HepG2 (cell line): ENCODE measurements around the gene LTK. TPM values are rescaled to one million over a fixed set of nuclear protein-coding genes. Genes with fewer than 3 reads are reported as not detected.

Experiments used
- ATAC-seq: fragments of 200-7000 bp; cut with Tn5 transposase; 3 replicates; pipeline ENCODE4 v1.9.1; 2020; ENCODE audit warnings: mild to moderate bottlenecking, moderate library complexity
- BruUV-seq: library from RNA; stranded (reverse); fragments of 400-500 nt; replicated peaks from 2 replicates; lab custom pipeline; 2021; lab: Mats Ljungman, UMichigan
- CTCF ChIA-PET: fragments of 300-600 bp; formaldehyde crosslinking; extraction: SDS; loops from one replicate; lab custom pipeline; 2021; ENCODE audit warnings: low total read pairs, inconsistent platforms, low intra/inter-chr PET ratio; lab: Yijun Ruan, JAX
- POLR2A ChIA-PET: fragments of 350-600 bp; sonication (Branson Sonifier 250); formaldehyde crosslinking; loops from one replicate; lab custom pipeline; 2020; ENCODE audit warnings: antibody characterized with exemption, inconsistent platforms; lab: Yijun Ruan, JAX
- DNase-seq: peaks from one replicate; pipeline ENCODE4 v3.0.0-alpha.2; 2015; ENCODE audit warnings: low spot score
- FAIRE-seq: peaks from 3 replicates; lab custom pipeline; 2011; peaks lifted over from hg19 to GRCh38; lab: Jason Lieb, UNC
- H2AFZ ChIP-seq: one replicate; pipeline ENCODE4 v1.6.1; 2011; ENCODE audit warnings: low read length, inconsistent platforms
- H3K27ac ChIP-seq: fragments of 300-600 bp; 3 replicates; pipeline ENCODE4 v1.8.0; 2011; ENCODE audit warnings: mixed run types, mild to moderate bottlenecking, mixed read lengths, low read length, inconsistent platforms; ENCODE audit not compliant: insufficient read depth; ENCODE audit errors: extremely low read length
- H3K27me3 ChIP-seq, 2 experiments: fragments of 200-600 bp in 1 of 2; 2 replicates in 1 of 2; 3 replicates in 1 of 2; pipeline versions ENCODE4 v1.6.0 to v1.8.0; 2011; ENCODE audit warnings: low read length in 2 of 2, mild to moderate bottlenecking in 2 of 2, moderate library complexity in 2 of 2, inconsistent platforms in 1 of 2; ENCODE audit not compliant: insufficient read depth in 2 of 2, control insufficient read depth in 1 of 2
- H3K36me3 ChIP-seq, 2 experiments: fragments of 200-600 bp in 1 of 2; replicated peaks in 1 of 2; 2 replicates in 1 of 2; 3 replicates in 1 of 2; pipeline versions ENCODE4 v1.5.1 to v1.8.0; 2011; ENCODE audit warnings: low read length in 2 of 2, inconsistent platforms in 1 of 2; ENCODE audit not compliant: insufficient read depth in 2 of 2, control insufficient read depth in 1 of 2
- H3K4me1 ChIP-seq: 2 replicates; pipeline ENCODE4 v1.5.1; 2012; ENCODE audit warnings: low read length, inconsistent platforms; ENCODE audit not compliant: insufficient read depth
- H3K4me2 ChIP-seq: 2 replicates; pipeline ENCODE4 v1.6.0; 2011; ENCODE audit warnings: low read depth, low read length, inconsistent platforms
- H3K4me3 ChIP-seq, 3 experiments: fragments of 200-600 bp in 1 of 3; sonication (generic), shearing (Covaris generic) in 1 of 3; replicated peaks in 1 of 3; 2 replicates each; pipeline ENCODE4 v1.5.1; 2011 to 2016; ENCODE audit warnings: low read length in 3 of 3, inconsistent platforms in 2 of 3, low read depth in 2 of 3, mild to moderate bottlenecking in 2 of 3, control low read depth in 1 of 3, mixed read lengths in 1 of 3; ENCODE audit not compliant: insufficient read depth in 1 of 3
- H3K79me2 ChIP-seq: one replicate; pipeline ENCODE4 v1.6.1; 2011; ENCODE audit warnings: low read length, inconsistent platforms; ENCODE audit not compliant: insufficient read depth
- H3K9ac ChIP-seq: 2 replicates; pipeline ENCODE4 v1.6.0; 2011; ENCODE audit warnings: mild to moderate bottlenecking, low read depth, low read length, inconsistent platforms; ENCODE audit not compliant: insufficient read depth
- H3K9me3 ChIP-seq: 2 replicates; pipeline ENCODE4 v1.5.1; 2012; ENCODE audit warnings: mild to moderate bottlenecking, low read length
- H4K20me1 ChIP-seq: 2 replicates; pipeline ENCODE4 v1.6.0; 2011; ENCODE audit warnings: inconsistent platforms, mild to moderate bottlenecking, low read length, moderate library complexity; ENCODE audit not compliant: insufficient read depth
- FOSL2 ChIP-seq: sonication (generic); formaldehyde crosslinking; IDR thresholded peaks from 2 replicates; pipeline ENCODE4 v1.4.0; 2020; ENCODE audit warnings: missing genetic modification reagents
- GPN1 ChIP-seq: sonication (generic); formaldehyde crosslinking; IDR thresholded peaks from 2 replicates; pipeline ENCODE4 v1.5.1; 2020; ENCODE audit warnings: missing genetic modification reagents, borderline replicate concordance
- GTF3A ChIP-seq: sonication (generic); formaldehyde crosslinking; conservative IDR thresholded peaks from 2 replicates; pipeline ENCODE4 v1.4.0; 2020; ENCODE audit warnings: mild to moderate bottlenecking, missing genetic modification reagents
- KDM5B ChIP-seq: sonication (generic); formaldehyde crosslinking; IDR thresholded peaks from 2 replicates; pipeline ENCODE4 v1.4.0; 2020; ENCODE audit warnings: missing genetic modification reagents, mild to moderate bottlenecking, borderline replicate concordance
- MAF1 ChIP-seq: sonication (generic); formaldehyde crosslinking; IDR thresholded peaks from 2 replicates; pipeline ENCODE4 v1.5.0; 2020; ENCODE audit warnings: missing genetic modification reagents, borderline replicate concordance
- MED8 ChIP-seq: sonication (generic); formaldehyde crosslinking; IDR thresholded peaks from 2 replicates; pipeline ENCODE4 v1.8.1; 2023; ENCODE audit warnings: mild to moderate bottlenecking, missing genetic modification reagents; ENCODE audit not compliant: insufficient replicate concordance
- NONO ChIP-seq, 2 experiments: fragments of 450-650 bp in 1 of 2; sonication (generic) in 1 of 2; formaldehyde crosslinking in 1 of 2; IDR thresholded peaks in 1 of 2; conservative IDR thresholded peaks in 1 of 2; 2 replicates each; pipeline versions ENCODE4 v1.6.1 to v1.8.0; 2017 to 2022; ENCODE audit warnings: mild to moderate bottlenecking in 1 of 2, missing genetic modification reagents in 1 of 2, moderate library complexity in 1 of 2
- PCBP2 ChIP-seq: fragments of 200-400 bp; formaldehyde crosslinking; optimal IDR thresholded peaks from 2 replicates; pipeline ENCODE3; 2018; ENCODE audit warnings: low read length, low read depth; ENCODE audit not compliant: poor library complexity, severe bottlenecking
- PHF20 ChIP-seq: sonication (generic); formaldehyde crosslinking; IDR thresholded peaks from 2 replicates; pipeline ENCODE4 v1.5.0; 2020; ENCODE audit warnings: mild to moderate bottlenecking, missing genetic modification reagents
- ZNF329 ChIP-seq: sonication (generic); formaldehyde crosslinking; IDR thresholded peaks from 2 replicates; pipeline ENCODE4 v1.9.0; 2021; ENCODE audit warnings: low read depth, mild to moderate bottlenecking, missing genetic modification reagents
- ZNF331 ChIP-seq: sonication (generic); formaldehyde crosslinking; IDR thresholded peaks from 2 replicates; pipeline ENCODE4 v1.4.0; 2020; ENCODE audit warnings: missing genetic modification reagents
- ZNF552 ChIP-seq: sonication (generic); formaldehyde crosslinking; IDR thresholded peaks from 2 replicates; pipeline ENCODE4 v1.9.0; 2022; ENCODE audit warnings: missing genetic modification reagents, mild to moderate bottlenecking, borderline replicate concordance
- ZNF615 ChIP-seq: sonication (generic); formaldehyde crosslinking; IDR thresholded peaks from 2 replicates; pipeline ENCODE4 v1.5.0; 2020; ENCODE audit warnings: mild to moderate bottlenecking, missing genetic modification reagents, borderline replicate concordance
- ZNF782 ChIP-seq: sonication (generic); formaldehyde crosslinking; IDR thresholded peaks from 2 replicates; pipeline ENCODE4 v1.4.0; 2020; ENCODE audit warnings: missing genetic modification reagents, mild to moderate bottlenecking, borderline replicate concordance
- ZNF878 ChIP-seq: sonication (generic); formaldehyde crosslinking; IDR thresholded peaks from 2 replicates; pipeline ENCODE4 v1.8.1; 2023; ENCODE audit warnings: mild to moderate bottlenecking, missing genetic modification reagents, moderate library complexity
- WGBS: methylation state at CpG from one replicate; pipeline ENCODE4 v1.1.6; 2017; ENCODE audit warnings: low lambda C conversion rate; 5-methylcytosine and 5-hydroxymethylcytosine counted together
- in situ Hi-C: cut with HindIII; loops from 2 replicates; pipeline ENCODE4 v1.10.0; 2017; ENCODE audit warnings: low pct_unique_long_range_greater_than_20kb; ENCODE audit not compliant: extremely low pct_ligation_motif_present
- intact Hi-C: fragments of 100-400 bp; cut with micrococcal nuclease; formaldehyde crosslinking; loops from one replicate; pipeline ENCODE4 v1.10.0; 2022; ENCODE audit not compliant: unreplicated experiment
- polyA plus RNA-seq, 8 experiments: library from polyadenylated mRNA; depleted of rRNA in 3 of 8; stranded (reverse) in 7 of 8; unstranded in 1 of 8; fragments of >200 nt; fragmentation: Illumina TruSeq in 4 of 8; extraction: Trizol in 4 of 8; gene quantifications; 2 replicates each; pipeline versions ENCODE4 v1.2.1 to v1.2.3, GENCODE V29; 2011 to 2016; ENCODE audit warnings: low read depth in 4 of 8, missing spikeins in 1 of 8, mixed read lengths in 1 of 8; ENCODE audit not compliant: insufficient read depth in 1 of 8
- total RNA-seq, 5 experiments: library from RNA; depleted of rRNA; stranded (reverse); fragments of >200 nt; fragmentation: Illumina TruSeq; extraction: Trizol; gene quantifications; 2 replicates each; pipeline ENCODE4 v1.2.3, GENCODE V29; 2016; ENCODE audit warnings: low read depth in 1 of 5
- TF ChIP-seq, protein P1 (sequence below): sonication (generic); formaldehyde crosslinking; IDR thresholded peaks from 2 replicates; pipeline ENCODE4 v1.5.1; 2020; ENCODE audit warnings: missing genetic modification reagents, mild to moderate bottlenecking, borderline replicate concordance
- TF ChIP-seq, protein P2 (sequence below): sonication (generic); formaldehyde crosslinking; IDR thresholded peaks from 2 replicates; pipeline ENCODE4 v1.8.0; 2022; ENCODE audit warnings: low read depth, missing genetic modification reagents

LTK gene
- total and polyA plus RNA-seq, 2 of the 13 experiments (the other 11 are each of a cell fraction or from before 2014, with no cell fraction given): 0.01 TPM; not detected in 1

DNA sequence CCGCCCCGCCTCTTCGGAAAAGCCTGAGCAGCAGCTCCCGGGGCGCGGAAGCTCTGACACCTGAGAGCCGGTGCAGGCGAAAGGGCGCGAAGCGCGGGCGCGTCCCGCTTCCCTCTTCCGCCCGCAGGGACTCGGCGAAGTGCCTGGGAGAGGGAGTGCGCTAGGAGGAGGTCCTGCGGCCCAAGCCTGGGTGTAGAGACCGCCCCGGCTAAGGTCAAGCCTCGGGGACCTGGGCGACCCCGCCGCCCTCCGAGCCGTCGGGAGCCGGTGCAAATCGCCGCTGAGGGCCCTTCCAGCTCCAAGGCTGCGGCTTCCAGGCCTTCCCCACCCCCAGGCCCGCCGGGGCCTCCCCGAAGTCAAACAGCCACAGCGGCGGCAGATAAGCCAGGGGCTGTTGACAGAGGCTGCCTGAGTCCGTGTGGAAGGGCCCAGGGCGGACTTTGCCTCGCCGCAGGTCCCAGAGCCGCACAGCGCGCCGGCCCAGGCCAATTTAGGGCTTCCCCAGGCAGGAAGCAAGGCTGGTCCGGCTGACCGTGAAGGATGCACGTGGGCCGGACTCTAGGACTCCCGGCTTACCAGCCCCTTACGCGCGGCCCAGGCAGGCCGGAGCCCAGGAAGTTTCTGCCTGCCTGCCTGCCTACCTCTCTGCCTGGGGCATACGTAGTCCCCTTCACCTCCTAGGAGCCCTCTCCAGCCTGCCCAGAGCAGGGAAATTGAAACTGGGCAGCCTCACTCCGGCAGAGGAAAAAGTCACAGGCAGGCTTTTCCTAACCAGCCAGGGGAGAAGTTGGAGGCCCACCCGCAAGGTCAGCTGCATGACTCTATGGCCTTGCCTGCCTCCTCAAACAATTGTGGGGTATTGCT lies 17.7 kb downstream of the LTK start:
- Histone ChIP-seq H3K4me3 (peak overlapping the region; percentile 78 to 85 (median 83)), H3K79me2 (peaks cover 49% of the 10 kb centered on the region), H3K27ac (peak overlapping the region; percentile 97), H3K4me1 (peaks cover 31% of the 10 kb centered on the region), H3K9me3 (no peaks in the 10 kb centered on the region), H3K27me3 (no peaks in the 10 kb centered on the region), H2AFZ (no peak overlapping the region), H4K20me1 (no peaks in the 10 kb centered on the region), H3K36me3 (peaks cover 2 to 4% of the 10 kb centered on the region in 2 experiments; a peak in 2 of 5 replicates), H3K4me2 (peak overlapping the region; percentile 94), H3K9ac (peak overlapping the region; percentile 86)
- DNase-seq (peak; percentile 83), ATAC-seq (peak; percentile 81), FAIRE-seq (peak; percentile 46)
- WGBS: 2% methylated on average over 13 of the region's 59 CpGs
- no TSS peak for BruUV-seq
- intact Hi-C loops (loop anchor here (1.0 kb wide), 1 partner anchor 47 kb away; no protein-coding TSS in a partner anchor), in situ Hi-C loops (no loop called here)
- ChIA-PET POLR2A (interaction anchor here (0.6 to 1.8 kb wide), 6 partner anchors 12 to 126 kb away, joined by 3 to 12 read pairs (median 6); partner anchors contain the start of gene RPAP1), CTCF (no interaction called here)
- TF ChIP-seq KDM5B (peak; percentile 94; the same call in 1 of the 2 replicates), GPN1 (CRISPR knock-in tag) (no peak), PCBP2 (no peak), NONO (IDR thresholded peaks at IDR 0.05) (no peak), NONO (CRISPR knock-in tag; conservative IDR thresholded peaks at IDR 0.05) (peak; percentile 97), PHF20 (CRISPR knock-in tag) (peak; percentile 53; the same call in 1 of the 2 replicates), MED8 (CRISPR knock-in tag) (peak; percentile 75), ZNF329 (CRISPR knock-in tag) (peak; percentile 88), ZNF331 (peak; percentile 56; the same call in 1 of the 2 replicates), ZNF552 (CRISPR knock-in tag) (no peak), ZNF782 (no peak), MAF1 (CRISPR knock-in tag) (peak; percentile 94), GTF3A (no peak), ZNF878 (CRISPR knock-in tag) (peak; percentile 45; the same call in 1 of the 2 replicates), FOSL2 (CRISPR knock-in tag) (no peak), ZNF615 (peak; percentile 97)
- TF ChIP-seq, protein P1, sequence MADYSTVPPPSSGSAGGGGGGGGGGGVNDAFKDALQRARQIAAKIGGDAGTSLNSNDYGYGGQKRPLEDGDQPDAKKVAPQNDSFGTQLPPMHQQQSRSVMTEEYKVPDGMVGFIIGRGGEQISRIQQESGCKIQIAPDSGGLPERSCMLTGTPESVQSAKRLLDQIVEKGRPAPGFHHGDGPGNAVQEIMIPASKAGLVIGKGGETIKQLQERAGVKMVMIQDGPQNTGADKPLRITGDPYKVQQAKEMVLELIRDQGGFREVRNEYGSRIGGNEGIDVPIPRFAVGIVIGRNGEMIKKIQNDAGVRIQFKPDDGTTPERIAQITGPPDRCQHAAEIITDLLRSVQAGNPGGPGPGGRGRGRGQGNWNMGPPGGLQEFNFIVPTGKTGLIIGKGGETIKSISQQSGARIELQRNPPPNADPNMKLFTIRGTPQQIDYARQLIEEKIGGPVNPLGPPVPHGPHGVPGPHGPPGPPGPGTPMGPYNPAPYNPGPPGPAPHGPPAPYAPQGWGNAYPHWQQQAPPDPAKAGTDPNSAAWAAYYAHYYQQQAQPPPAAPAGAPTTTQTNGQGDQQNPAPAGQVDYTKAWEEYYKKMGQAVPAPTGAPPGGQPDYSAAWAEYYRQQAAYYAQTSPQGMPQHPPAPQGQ (CRISPR knock-in tag): no peak
- TF ChIP-seq, protein P2, sequence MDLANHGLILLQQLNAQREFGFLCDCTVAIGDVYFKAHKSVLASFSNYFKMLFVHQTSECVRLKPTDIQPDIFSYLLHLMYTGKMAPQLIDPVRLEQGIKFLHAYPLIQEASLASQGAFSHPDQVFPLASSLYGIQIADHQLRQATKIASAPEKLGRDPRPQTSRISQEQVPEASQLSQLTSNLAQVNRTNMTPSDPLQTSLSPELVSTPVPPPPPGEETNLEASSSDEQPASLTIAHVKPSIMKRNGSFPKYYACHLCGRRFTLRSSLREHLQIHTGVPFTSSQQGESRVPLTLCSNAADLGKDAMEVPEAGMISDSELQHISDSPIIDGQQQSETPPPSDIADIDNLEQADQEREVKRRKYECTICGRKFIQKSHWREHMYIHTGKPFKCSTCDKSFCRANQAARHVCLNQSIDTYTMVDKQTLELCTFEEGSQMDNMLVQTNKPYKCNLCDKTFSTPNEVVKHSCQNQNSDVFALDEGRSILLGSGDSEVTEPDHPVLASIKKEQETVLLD (CRISPR knock-in tag): peak; percentile 56; the same call in 1 of the 2 replicates
